ENCODE measurements around the gene MYT1.

- TF ChIP-seq, protein P1, sequence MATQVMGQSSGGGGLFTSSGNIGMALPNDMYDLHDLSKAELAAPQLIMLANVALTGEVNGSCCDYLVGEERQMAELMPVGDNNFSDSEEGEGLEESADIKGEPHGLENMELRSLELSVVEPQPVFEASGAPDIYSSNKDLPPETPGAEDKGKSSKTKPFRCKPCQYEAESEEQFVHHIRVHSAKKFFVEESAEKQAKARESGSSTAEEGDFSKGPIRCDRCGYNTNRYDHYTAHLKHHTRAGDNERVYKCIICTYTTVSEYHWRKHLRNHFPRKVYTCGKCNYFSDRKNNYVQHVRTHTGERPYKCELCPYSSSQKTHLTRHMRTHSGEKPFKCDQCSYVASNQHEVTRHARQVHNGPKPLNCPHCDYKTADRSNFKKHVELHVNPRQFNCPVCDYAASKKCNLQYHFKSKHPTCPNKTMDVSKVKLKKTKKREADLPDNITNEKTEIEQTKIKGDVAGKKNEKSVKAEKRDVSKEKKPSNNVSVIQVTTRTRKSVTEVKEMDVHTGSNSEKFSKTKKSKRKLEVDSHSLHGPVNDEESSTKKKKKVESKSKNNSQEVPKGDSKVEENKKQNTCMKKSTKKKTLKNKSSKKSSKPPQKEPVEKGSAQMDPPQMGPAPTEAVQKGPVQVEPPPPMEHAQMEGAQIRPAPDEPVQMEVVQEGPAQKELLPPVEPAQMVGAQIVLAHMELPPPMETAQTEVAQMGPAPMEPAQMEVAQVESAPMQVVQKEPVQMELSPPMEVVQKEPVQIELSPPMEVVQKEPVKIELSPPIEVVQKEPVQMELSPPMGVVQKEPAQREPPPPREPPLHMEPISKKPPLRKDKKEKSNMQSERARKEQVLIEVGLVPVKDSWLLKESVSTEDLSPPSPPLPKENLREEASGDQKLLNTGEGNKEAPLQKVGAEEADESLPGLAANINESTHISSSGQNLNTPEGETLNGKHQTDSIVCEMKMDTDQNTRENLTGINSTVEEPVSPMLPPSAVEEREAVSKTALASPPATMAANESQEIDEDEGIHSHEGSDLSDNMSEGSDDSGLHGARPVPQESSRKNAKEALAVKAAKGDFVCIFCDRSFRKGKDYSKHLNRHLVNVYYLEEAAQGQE (IDR thresholded peaks at IDR 0.05; ENCODE audit: borderline replicate concordance): no peak
- TF ChIP-seq TAF1 (IDR thresholded peaks at IDR 0.05; ENCODE audit: low read depth) (no peak), SMC3 (conservative IDR thresholded peaks at IDR 0.05; ENCODE audit: poor library complexity) (no peak)
Observed at GRCh38 chr20:64265201-64265600, 100.9 kb downstream of the MYT1 start.

All from neural cell (in vitro differentiated cells).